Measurements from ENCODE around the gene MAP2K6.

MAP2K6 gene

DNA sequence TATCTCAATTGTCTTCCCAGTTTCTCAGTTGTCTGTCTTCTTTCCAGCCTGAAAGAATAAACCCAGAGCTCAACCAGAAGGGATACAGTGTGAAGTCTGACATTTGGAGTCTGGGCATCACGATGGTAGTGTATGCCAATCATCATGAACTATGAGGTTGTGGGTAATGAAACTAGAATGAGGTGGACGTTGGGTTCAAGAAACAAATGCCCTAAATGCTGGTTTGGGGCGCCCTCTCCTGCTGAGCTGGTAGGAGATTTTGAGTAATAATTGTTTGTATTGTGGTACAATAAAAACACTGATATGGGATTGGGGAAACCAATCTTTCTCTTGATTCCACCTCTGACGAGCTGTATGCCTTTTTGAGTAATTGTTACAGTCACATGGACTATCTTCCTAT lies 110.4 kb downstream of the MAP2K6 start:
- no peak overlapping the region for H3K27ac ChIP-seq

DNA sequence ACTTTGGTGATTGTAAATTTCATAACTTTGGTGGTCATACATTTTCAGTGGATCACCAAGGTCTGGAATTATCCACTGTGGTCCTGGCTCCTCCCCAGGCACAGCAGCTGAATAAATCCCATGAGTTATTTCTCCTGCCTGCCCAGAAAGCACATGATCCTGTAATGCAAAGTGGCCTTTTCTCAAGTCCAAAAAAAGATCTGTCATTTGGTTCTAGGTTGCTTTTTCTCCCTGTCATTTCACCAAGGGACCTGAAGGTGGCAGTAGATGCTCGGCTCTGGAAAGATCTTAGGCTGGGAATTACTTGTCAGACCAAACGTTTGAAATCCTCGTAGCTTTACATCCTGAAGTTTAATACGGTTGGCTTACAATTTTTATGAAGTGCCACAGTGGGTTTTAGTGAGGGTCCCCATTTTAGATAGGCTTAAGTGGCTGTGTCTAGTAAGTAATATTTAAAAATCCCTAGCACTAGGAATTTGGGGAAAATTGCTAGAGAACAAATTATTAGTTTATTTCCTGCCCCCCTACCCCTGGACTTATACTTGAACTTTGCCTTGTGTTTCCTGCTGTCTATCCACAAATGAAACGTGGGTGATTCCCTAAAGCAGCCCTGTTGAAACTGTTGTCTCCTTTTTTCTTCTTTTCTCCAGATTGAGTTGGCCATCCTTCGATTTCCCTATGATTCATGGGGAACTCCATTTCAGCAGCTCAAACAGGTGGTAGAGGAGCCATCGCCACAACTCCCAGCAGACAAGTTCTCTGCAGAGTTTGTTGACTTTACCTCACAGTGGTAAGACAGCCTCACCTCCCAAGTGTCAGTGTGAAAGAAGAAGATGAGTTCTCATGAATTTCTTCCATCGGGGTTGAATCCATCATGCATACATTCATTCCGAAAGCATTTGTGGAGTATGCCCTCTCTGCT lies 111.7 kb downstream of the MAP2K6 start:
- H3K27ac ChIP-seq, result no peak overlapping the region
- no peak for TF ChIP-seq ZFX (IDR thresholded peaks at IDR 0.05)
- TF ChIP-seq, protein P1, sequence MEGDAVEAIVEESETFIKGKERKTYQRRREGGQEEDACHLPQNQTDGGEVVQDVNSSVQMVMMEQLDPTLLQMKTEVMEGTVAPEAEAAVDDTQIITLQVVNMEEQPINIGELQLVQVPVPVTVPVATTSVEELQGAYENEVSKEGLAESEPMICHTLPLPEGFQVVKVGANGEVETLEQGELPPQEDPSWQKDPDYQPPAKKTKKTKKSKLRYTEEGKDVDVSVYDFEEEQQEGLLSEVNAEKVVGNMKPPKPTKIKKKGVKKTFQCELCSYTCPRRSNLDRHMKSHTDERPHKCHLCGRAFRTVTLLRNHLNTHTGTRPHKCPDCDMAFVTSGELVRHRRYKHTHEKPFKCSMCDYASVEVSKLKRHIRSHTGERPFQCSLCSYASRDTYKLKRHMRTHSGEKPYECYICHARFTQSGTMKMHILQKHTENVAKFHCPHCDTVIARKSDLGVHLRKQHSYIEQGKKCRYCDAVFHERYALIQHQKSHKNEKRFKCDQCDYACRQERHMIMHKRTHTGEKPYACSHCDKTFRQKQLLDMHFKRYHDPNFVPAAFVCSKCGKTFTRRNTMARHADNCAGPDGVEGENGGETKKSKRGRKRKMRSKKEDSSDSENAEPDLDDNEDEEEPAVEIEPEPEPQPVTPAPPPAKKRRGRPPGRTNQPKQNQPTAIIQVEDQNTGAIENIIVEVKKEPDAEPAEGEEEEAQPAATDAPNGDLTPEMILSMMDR (conservative IDR thresholded peaks at IDR 0.05), result peak; percentile 93

More for the DNA sequence above, 110.4 kb downstream of the MAP2K6 start:
- TF ChIP-seq, protein P1 (conservative IDR thresholded peaks at IDR 0.05), result no peak; the same call in 1 of the 2 replicates
- no peak for TF ChIP-seq ZFX (IDR thresholded peaks at IDR 0.05)

DNA sequence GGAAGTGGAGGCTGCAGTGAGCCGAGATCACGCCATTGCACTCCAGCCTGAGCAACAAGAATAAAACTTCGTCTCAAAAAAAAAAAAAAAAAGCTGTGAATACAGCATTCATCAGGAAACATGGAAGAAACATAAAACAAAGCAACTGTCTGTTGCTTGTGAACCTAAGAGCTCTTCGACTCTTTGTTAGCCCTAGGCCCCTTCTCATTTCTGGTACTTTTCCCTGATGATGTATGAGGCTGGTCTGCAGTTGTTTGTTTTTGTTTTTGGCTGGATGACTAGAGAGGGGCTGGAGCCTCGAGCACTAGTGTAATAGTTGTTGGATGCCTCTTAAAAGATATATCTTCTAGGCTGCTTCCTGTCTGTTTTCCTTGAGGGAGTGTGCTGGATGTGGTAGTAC lies 113.5 kb downstream of the MAP2K6 start:
- no peak overlapping the region for H3K27ac ChIP-seq
- TF ChIP-seq, protein P1 (conservative IDR thresholded peaks at IDR 0.05), result no peak
- TF ChIP-seq ZFX (IDR thresholded peaks at IDR 0.05), result no peak

DNA sequence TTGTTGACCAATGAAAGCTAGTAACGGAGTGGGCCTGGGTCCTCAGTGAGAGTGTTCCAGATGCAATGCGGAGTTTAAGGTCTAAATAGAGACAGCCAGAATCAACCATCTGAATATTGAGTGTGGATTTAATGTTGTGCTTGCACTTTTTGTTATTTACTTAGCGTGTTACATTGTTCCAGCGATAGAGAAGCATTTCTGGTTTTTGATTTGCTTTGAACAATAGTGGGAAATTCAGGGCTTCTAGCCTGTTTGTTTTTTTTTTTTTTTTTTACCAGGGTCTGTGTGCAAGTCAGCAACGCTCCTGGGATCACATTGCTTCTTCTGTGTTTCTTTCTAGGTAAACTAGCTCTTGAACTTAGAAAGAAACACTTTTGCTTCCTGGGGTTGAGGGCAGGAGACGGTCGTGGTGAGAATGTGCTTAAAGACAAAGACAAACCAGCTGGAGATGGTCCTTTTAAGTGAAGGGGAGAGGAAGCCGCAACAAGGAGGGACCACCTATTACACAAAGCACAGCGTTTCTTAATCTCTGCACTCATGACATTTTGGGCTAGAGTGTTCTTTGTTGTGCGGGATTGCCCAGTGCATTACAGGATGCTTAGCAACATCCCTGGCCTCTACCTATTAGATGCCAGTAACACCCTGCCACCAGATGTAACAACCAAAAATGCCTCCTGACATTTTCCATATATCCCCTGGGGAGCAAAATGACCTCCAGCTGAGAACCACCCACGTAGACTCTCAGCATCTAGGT lies 119.2 kb downstream of the MAP2K6 start:
- no peak overlapping the region for H3K27ac ChIP-seq
- TF ChIP-seq ZFX (IDR thresholded peaks at IDR 0.05), result no peak
- TF ChIP-seq, protein P1 (conservative IDR thresholded peaks at IDR 0.05), result no peak

DNA sequence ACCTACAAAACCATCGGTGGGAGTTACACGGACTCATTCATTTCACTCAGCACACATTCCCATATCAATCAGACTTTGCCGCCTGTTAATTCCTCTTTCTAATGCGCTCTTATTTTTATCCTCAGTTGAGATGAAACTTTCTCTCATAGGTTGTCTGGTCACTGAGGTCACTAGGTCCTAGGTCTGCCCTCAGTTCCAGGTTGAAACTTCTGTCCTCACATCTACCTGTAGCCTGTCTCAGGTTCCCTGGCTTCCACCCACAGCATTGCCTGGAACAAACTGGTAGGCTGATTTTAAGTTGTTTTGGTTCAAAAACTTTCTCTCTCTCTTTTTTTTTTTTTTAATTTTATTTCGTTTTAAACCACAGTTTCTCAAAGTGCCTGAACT lies 119.7 kb downstream of the MAP2K6 start:
- no peak overlapping the region for H3K27ac ChIP-seq
- TF ChIP-seq, protein P1 (conservative IDR thresholded peaks at IDR 0.05), result no peak
- TF ChIP-seq ZFX (IDR thresholded peaks at IDR 0.05), result no peak

DNA sequence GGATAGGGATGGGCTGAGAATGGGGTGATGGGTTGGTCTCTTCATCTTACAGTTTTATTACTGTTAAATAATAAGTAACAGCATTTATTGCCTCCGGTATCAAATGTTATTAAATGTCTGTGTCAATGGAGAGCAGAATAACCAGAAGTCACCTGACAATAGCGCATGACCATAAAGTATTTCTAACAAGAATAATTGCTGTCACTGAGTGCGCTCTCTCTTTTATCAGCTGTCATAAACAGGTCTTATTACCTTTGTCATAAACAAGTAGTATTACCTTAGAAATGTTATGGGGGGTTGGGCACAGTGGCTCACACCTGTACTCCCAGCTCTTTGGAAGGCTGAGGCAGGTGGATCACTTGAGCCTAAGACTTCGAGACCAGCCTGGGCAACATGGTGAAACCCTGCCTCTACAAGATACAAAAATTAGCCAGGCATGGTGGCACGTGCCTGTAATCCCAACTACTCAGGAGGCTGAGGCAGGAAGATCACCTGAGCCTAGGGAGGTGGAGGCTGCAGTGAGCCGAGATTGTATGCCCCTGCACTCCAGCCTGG lies 120.6 kb downstream of the MAP2K6 start:
- H3K27ac ChIP-seq, result no peak overlapping the region
- TF ChIP-seq, protein P1 (conservative IDR thresholded peaks at IDR 0.05), result no peak
- TF ChIP-seq ZFX (IDR thresholded peaks at IDR 0.05), result no peak

Measured in C4-2B (cell line).